AG09309 (cell line): ENCODE measurements around the gene SRL.
"Not testable (repeated sequence)": the region's sequence is repeated elsewhere in the genome, so short reads cannot be mapped to it uniquely, and the experiment has no call there.

Experiments
- DNase-seq: peaks from one replicate; pipeline ENCODE4 v3.0.0-alpha.2; 2010; ENCODE audit warnings: low read depth
- H3K4me3 ChIP-seq: 2 replicates; pipeline ENCODE4 v1.5.1; 2011; ENCODE audit warnings: mild to moderate bottlenecking, low read depth, low read length, moderate library complexity; ENCODE audit not compliant: control insufficient read depth
- CTCF ChIP-seq: IDR thresholded peaks from 2 replicates; pipeline ENCODE4 v1.5.1; 2011; ENCODE audit warnings: mild to moderate bottlenecking, low read depth, low read length, inconsistent platforms; ENCODE audit not compliant: insufficient read depth, control insufficient read depth; ENCODE audit errors: missing control alignments

The SRL gene

GRCh38 chr16:4159726-4160125 lies 82.2 kb downstream of the SRL start:
- no peak overlapping the region for H3K4me3 ChIP-seq
- no peak for DNase-seq
- TF ChIP-seq CTCF, result no peak

GRCh38 chr16:4158143-4159093 lies 83.5 kb downstream of the SRL start:
- TF ChIP-seq CTCF, result no peak
- DNase-seq, result no peak
- H3K4me3 ChIP-seq, result no peak overlapping the region

GRCh38 chr16:4157376-4157825 lies 84.5 kb downstream of the SRL start:
- no peak overlapping the region for H3K4me3 ChIP-seq
- no peak for DNase-seq
- TF ChIP-seq CTCF, result no peak

- H3K4me3 ChIP-seq, DNase-seq: not testable (repeated sequence)
These were observed 85.4 kb downstream of the SRL start for GRCh38 chr16:4156503-4156902.

GRCh38 chr16:4153364-4153763 lies 88.5 kb downstream of the SRL start:
- H3K4me3 ChIP-seq, DNase-seq: not testable (repeated sequence)

- no peak overlapping the region for H3K4me3 ChIP-seq
- no peak for TF ChIP-seq CTCF
- DNase-seq, result no peak
These were observed 89.6 kb downstream of the SRL start for GRCh38 chr16:4152267-4152666.

GRCh38 chr16:4147236-4147635 lies 94.6 kb downstream of the SRL start:
- H3K4me3 ChIP-seq, result no peak overlapping the region
- TF ChIP-seq CTCF, result no peak

More at GRCh38 chr16:4147236-4147635, 94.6 kb downstream of the SRL start:
- DNase-seq, result no peak
